Measurements from ENCODE around the gene DCDC1. TPM values are rescaled to one million over a fixed set of nuclear protein-coding genes. Genes with fewer than 3 reads are reported as not detected.

Gene DCDC1
- polyA plus RNA-seq, 2 of the 4 experiments (the other 2 are of a cell fraction) = 2.8 to 9.5 TPM

GRCh38 chr11:30935861-30936260 is 433.7 kb downstream of the DCDC1 start:
- no peak for FAIRE-seq

DNA sequence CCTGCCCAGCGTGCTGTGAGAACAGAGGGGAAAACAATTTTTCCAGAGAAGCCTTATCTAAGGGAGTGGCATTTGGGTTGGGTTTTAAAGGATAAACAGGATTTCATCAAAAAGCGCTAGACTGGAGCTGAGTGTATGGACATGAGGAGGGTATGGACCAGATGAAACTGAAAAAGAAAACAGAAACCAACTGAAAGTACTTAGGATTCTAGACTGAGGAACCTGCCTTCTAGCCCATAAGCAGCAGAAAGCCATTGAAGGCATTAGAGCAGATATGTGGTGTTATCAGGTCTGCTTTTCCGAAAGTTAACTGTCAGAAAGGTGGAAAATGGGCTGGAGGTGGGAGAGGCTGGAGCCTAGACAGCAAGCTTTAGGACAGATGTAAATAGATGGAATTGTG is 443.4 kb downstream of the DCDC1 start:
- Histone ChIP-seq H3K27ac (no peak overlapping the region), H3K4me3 (no peak overlapping the region), H3K9me3 (no peaks in the 10 kb centered on the region), H3K4me1 (no peaks in the 10 kb centered on the region), H3K4me2 (no peak overlapping the region)
- POLR2A ChIA-PET = no interaction called here
- CTCF ChIA-PET = interaction anchor here (1.1 to 1.3 kb wide), 2 partner anchors 8 to 593 kb away, joined by 3 to 6 read pairs; no protein-coding TSS in a partner anchor
- TF ChIP-seq EP300 (IDR thresholded peaks at IDR 0.05) = no peak
- TF ChIP-seq POLR2A (IDR thresholded peaks at IDR 0.05; ENCODE audit: low read length) = no peak
- TF ChIP-seq NFE2L2 (conservative IDR thresholded peaks at IDR 0.05; ENCODE audit: low read length) = no peak
- no peak for TF ChIP-seq JUNB (IDR thresholded peaks at IDR 0.05)
- TF ChIP-seq HEYL (CRISPR knock-in tag; IDR thresholded peaks at IDR 0.05) = no peak
- no peak for TF ChIP-seq FOXS1 (CRISPR knock-in tag; IDR thresholded peaks at IDR 0.05)
- no peak for TF ChIP-seq ZFP36 (IDR thresholded peaks at IDR 0.05; ENCODE audit: borderline replicate concordance, partially characterized antibody)
- TF ChIP-seq, protein P1, sequence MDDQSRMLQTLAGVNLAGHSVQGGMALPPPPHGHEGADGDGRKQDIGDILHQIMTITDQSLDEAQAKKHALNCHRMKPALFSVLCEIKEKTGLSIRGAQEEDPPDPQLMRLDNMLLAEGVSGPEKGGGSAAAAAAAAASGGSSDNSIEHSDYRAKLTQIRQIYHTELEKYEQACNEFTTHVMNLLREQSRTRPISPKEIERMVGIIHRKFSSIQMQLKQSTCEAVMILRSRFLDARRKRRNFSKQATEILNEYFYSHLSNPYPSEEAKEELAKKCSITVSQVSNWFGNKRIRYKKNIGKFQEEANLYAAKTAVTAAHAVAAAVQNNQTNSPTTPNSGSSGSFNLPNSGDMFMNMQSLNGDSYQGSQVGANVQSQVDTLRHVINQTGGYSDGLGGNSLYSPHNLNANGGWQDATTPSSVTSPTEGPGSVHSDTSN (IDR thresholded peaks at IDR 0.05) = no peak
- no peak for TF ChIP-seq ZNF302 (CRISPR knock-in tag; IDR thresholded peaks at IDR 0.05)
- no peak for ATAC-seq
- FAIRE-seq = no peak
- WGBS (ENCODE audit: missing lambda C conversion rate) = 81% methylated on average over 3 of the region's 3 CpGs
- DNase-seq (ENCODE audit: low read depth in 1 of 2, low spot score in 1 of 2) = no peak

More at GRCh38 chr11:30935861-30936260, 433.7 kb downstream of the DCDC1 start:
- ChIA-PET CTCF (interaction anchor here (0.6 kb wide), 1 partner anchor 95 kb away, joined by 3 read pairs; no protein-coding TSS in a partner anchor), POLR2A (no interaction called here)
- TF ChIP-seq CHD4 (IDR thresholded peaks at IDR 0.05; ENCODE audit: borderline replicate concordance) (no peak), HES2 (IDR thresholded peaks at IDR 0.05) (no peak), MAZ (IDR thresholded peaks at IDR 0.05; ENCODE audit: borderline replicate concordance, low read depth, low read length) (no peak), POLR2AphosphoS2 (conservative IDR thresholded peaks at IDR 0.05; ENCODE audit: low read length) (no peak), FOSL2 (IDR thresholded peaks at IDR 0.05) (no peak), FOSL2 (CRISPR knock-in tag; IDR thresholded peaks at IDR 0.05) (no peak), CTCF (IDR thresholded peaks at IDR 0.05) (no peak), ZSCAN20 (CRISPR knock-in tag; IDR thresholded peaks at IDR 0.05) (no peak), FOXS1 (CRISPR knock-in tag; IDR thresholded peaks at IDR 0.05) (no peak), POLR2A (IDR thresholded peaks at IDR 0.05; ENCODE audit: low read length) (no peak), RARB (CRISPR knock-in tag; IDR thresholded peaks at IDR 0.05) (no peak), BCL3 (IDR thresholded peaks at IDR 0.05) (no peak), ZFP36 (IDR thresholded peaks at IDR 0.05; ENCODE audit: borderline replicate concordance, partially characterized antibody) (no peak), RFX5 (IDR thresholded peaks at IDR 0.05) (no peak)
- TF ChIP-seq, protein P2, sequence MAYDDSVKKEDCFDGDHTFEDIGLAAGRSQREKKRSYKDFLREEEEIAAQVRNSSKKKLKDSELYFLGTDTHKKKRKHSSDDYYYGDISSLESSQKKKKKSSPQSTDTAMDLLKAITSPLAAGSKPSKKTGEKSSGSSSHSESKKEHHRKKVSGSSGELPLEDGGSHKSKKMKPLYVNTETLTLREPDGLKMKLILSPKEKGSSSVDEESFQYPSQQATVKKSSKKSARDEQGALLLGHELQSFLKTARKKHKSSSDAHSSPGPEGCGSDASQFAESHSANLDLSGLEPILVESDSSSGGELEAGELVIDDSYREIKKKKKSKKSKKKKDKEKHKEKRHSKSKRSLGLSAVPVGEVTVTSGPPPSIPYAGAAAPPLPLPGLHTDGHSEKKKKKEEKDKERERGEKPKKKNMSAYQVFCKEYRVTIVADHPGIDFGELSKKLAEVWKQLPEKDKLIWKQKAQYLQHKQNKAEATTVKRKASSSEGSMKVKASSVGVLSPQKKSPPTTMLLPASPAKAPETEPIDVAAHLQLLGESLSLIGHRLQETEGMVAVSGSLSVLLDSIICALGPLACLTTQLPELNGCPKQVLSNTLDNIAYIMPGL (CRISPR knock-in tag; IDR thresholded peaks at IDR 0.05; ENCODE audit: borderline replicate concordance) = no peak
- no peak overlapping the region for H3K4me2 ChIP-seq
- no peak overlapping the region for H3K4me3 ChIP-seq
- H3K9me3 ChIP-seq = no peaks in the 10 kb centered on the region; the same call in 2 of the 3 replicates
- ATAC-seq (no peak), DNase-seq (ENCODE audit: low read depth in 1 of 2, low spot score in 1 of 2) (no peak)
- 44% methylated on average over 2 of the region's 2 CpGs for WGBS (ENCODE audit: missing lambda C conversion rate)
- no peak overlapping the region for H3K27ac ChIP-seq
- no peaks in the 10 kb centered on the region for H3K4me1 ChIP-seq

All from A549 (cell line).